Spleen (tissue), 11 donors: ENCODE measurements around the gene RBM10. TPM values are rescaled to one million over a fixed set of nuclear protein-coding genes. Genes with fewer than 3 reads are reported as not detected.

Experiments
- DNase-seq: peaks from one replicate; pipeline ENCODE4 v3.0.0-alpha.2; 2020
- H3K27ac ChIP-seq, 8 donors: fragments of 200-600 bp; sonication (generic) in 7 of 8; 1 replicate in 4 of 8; 2 replicates in 4 of 8; pipeline versions ENCODE4 v1.5.0 to v1.8.0; 2016 to 2021; ENCODE audit warnings: inconsistent platforms in 4 of 8, mild to moderate bottlenecking in 4 of 8, moderate library complexity in 1 of 8
- H3K27me3 ChIP-seq, 7 donors: fragments of 200-600 bp; sonication (generic) in 6 of 7; replicated peaks in 1 of 7; 1 replicate in 4 of 7; 2 replicates in 3 of 7; pipeline versions ENCODE4 v1.5.0 to v1.8.0; 2016 to 2021; ENCODE audit warnings: inconsistent platforms in 3 of 7, mild to moderate bottlenecking in 1 of 7
- H3K36me3 ChIP-seq, 6 donors: fragments of 200-600 bp; sonication (generic) in 5 of 6; 1 replicate in 4 of 6; 2 replicates in 2 of 6; pipeline versions ENCODE4 v1.5.0 to v1.8.0; 2016 to 2021; ENCODE audit warnings: inconsistent platforms in 2 of 6
- H3K4me1 ChIP-seq, 6 donors: fragments of 200-600 bp; sonication (generic) in 5 of 6; 1 replicate in 3 of 6; 2 replicates in 3 of 6; pipeline versions ENCODE4 v1.5.0 to v1.8.0; 2016 to 2021; ENCODE audit warnings: inconsistent platforms in 3 of 6
- H3K4me3 ChIP-seq, 8 donors: fragments of 200-600 bp; sonication (generic) in 7 of 8; 1 replicate in 4 of 8; 2 replicates in 4 of 8; pipeline versions ENCODE4 v1.5.0 to v1.8.0; 2016 to 2021; ENCODE audit warnings: inconsistent platforms in 4 of 8, mild to moderate bottlenecking in 4 of 8, moderate library complexity in 2 of 8
- H3K9me3 ChIP-seq, 8 donors: fragments of 200-600 bp; sonication (generic) in 7 of 8; 1 replicate in 4 of 8; 2 replicates in 4 of 8; pipeline versions ENCODE4 v1.5.0 to v1.8.0; 2016 to 2021; ENCODE audit warnings: inconsistent platforms in 4 of 8
- POLR2A ChIP-seq, 3 donors: fragments of 450-650 bp; IDR thresholded peaks; one replicate each; pipeline ENCODE4 v1.5.1; 2017; ENCODE audit warnings: antibody characterized with exemption in 3 of 3, mild to moderate bottlenecking in 1 of 3
- POLR2AphosphoS5 ChIP-seq, 3 donors: sonication (generic); formaldehyde crosslinking; IDR thresholded peaks; one replicate each; pipeline ENCODE4 v1.5.1; 2017; ENCODE audit warnings: antibody characterized with exemption in 3 of 3
- WGBS, 5 donors: extraction: QIAGEN DNeasy Blood & Tissue Kit in 3 of 5; methylation state at CpG; one replicate each; pipeline versions ENCODE4 v1.1.5 to v1.1.7; 2013 to 2018; 5-methylcytosine and 5-hydroxymethylcytosine counted together
- intact Hi-C: fragments of 100-400 bp; cut with DNase I; formaldehyde crosslinking; loops from one replicate; pipeline ENCODE4 v1.15.0; 2023; ENCODE audit warnings: low total_unique reads
- polyA plus RNA-seq, 3 donors: library from polyadenylated mRNA; stranded (reverse); fragments of 200-250 nt; gene quantifications; one replicate each; pipeline ENCODE4 v1.2.1, GENCODE V29; 2013
- total RNA-seq, 7 donors: library from RNA; depleted of rRNA in 3 of 7; stranded (reverse); fragments of >200 nt in 3 of 7; fragmentation: NEBNext Ultra II Directional in 4 of 7; extraction: Animal tissue kit (Norgen Biotek cat#: 25700) in 4 of 7; gene quantifications; one replicate each; pipeline versions ENCODE4 v1.1.0 to v1.2.1, GENCODE V29; 2016 to 2021
- TF ChIP-seq, protein P1 (sequence below), 11 experiments: fragments of 200-600 bp in 7 of 11; fragments of 450-650 bp in 4 of 11; sonication (generic) in 4 of 11; IDR thresholded peaks in 8 of 11; conservative IDR thresholded peaks in 3 of 11; 1 replicate in 7 of 11; 2 replicates in 4 of 11; pipeline versions ENCODE4 v1.4.0 to v1.8.0; 2016 to 2021; ENCODE audit warnings: antibody characterized with exemption in 11 of 11, inconsistent platforms in 4 of 11, mild to moderate bottlenecking in 1 of 11
- donor health status: healthy with polysubstance abuse.
- donor health status: DM: no; HTN: no; CAD: no; lungs with moderate emphysema.
- donor health status: DM: no; HTN: no; CAD: no.
- donor health status: Bipolar disorder and iron deficiency.
- donor health status: healthy.
- donor health status: DM: no; HTN: no; CAD: no.
- donor health status: DM: yes; HTN: yes; CAD: no.

RBM10 gene
- total and polyA plus RNA-seq, 10 donors = 21.6 to 38.4 (median 29.7) TPM

DNA sequence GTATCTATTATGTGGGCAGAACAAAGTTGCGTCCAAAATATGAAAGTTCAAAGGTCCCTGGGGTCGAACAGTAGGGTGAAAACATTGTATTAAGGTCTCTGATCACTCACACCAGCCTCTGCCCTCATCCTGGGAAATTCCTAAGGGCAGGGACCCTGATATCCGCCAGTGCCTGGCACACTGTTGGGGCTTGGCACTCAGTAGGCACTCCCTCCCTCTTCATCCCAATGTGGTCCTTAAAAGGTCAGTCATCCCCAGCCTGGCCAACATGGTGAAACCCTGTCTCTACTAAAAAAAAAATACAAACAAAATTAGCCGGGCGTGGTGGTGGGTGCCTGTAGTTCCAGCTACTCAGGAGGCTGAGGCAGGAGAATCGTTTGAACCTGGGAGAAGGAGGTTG is 6.8 kb upstream of the RBM10 start:
- Histone ChIP-seq H3K36me3 (peaks cover 0 to 36% (median 3%) of the 10 kb centered on the region in 6 donors), H3K27ac (no peak overlapping the region), H3K4me1 (peaks cover 2 to 6% (median 4%) of the 10 kb centered on the region in 6 donors), H3K27me3 (no peaks in the 10 kb centered on the region), H3K9me3 (no peaks in the 10 kb centered on the region), H3K4me3 (no peak overlapping the region)
- DNase-seq = no peak
- intact Hi-C loops = no loop called here
- no peak for TF ChIP-seq POLR2AphosphoS5 (IDR thresholded peaks at IDR 0.05)
- TF ChIP-seq, protein P1, sequence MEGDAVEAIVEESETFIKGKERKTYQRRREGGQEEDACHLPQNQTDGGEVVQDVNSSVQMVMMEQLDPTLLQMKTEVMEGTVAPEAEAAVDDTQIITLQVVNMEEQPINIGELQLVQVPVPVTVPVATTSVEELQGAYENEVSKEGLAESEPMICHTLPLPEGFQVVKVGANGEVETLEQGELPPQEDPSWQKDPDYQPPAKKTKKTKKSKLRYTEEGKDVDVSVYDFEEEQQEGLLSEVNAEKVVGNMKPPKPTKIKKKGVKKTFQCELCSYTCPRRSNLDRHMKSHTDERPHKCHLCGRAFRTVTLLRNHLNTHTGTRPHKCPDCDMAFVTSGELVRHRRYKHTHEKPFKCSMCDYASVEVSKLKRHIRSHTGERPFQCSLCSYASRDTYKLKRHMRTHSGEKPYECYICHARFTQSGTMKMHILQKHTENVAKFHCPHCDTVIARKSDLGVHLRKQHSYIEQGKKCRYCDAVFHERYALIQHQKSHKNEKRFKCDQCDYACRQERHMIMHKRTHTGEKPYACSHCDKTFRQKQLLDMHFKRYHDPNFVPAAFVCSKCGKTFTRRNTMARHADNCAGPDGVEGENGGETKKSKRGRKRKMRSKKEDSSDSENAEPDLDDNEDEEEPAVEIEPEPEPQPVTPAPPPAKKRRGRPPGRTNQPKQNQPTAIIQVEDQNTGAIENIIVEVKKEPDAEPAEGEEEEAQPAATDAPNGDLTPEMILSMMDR (IDR thresholded peaks at IDR 0.05 in 8 of 11, conservative IDR thresholded peaks at IDR 0.05 in 3 of 11) = no peak
- WGBS, 5 donors = 73 to 95% (median 88%) methylated on average over 5 to 6 of the region's 6 CpGs

DNA sequence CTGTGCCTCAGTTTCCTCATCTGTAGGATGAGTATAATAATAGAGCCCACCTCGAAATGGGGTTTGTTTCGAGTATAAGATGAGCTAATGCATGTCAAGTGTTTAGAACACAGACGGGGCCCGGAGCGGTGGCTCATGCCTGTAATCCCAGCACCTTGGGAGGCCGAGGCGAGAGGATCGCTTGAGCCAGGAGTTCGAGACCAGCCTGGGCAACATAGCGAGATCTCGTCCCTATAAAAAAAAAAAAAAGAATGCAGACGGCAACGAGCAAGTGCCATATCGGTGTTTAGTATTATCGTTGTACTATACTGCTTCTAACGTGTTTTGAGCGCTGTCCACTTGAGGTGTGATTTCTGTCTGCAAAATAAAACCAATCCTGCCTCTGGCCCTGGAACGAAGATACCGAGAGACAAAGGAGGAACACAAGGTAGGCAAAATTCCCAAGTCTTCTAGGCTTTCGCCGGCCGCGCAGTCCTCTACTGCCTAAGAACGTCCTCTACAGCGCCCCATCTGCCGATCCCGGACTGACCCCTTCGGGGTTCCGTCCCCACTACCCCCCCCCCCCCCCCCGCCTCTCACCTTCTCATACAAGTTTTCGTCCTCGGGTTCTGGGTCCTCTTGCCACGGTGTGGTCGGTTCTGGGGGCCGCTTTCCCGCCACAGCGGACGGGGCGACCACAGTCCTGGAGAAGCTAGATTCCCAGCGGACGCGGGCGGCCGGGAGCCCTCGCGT is 961 bp upstream of the RBM10 start:
- Histone ChIP-seq H3K27ac (peak overlapping the region; percentile 84 to 96 (median 94)), H3K9me3 (no peaks in the 10 kb centered on the region), H3K4me3 (peak overlapping the region; percentile 41 to 72 (median 55)), H3K4me1 (peaks cover 6 to 42% (median 27%) of the 10 kb centered on the region in 6 donors), H3K27me3 (no peaks in the 10 kb centered on the region), H3K36me3 (peaks cover 0 to 38% (median 3%) of the 10 kb centered on the region in 6 donors)
- 4 to 46% (median 14%) methylated on average over 17 to 45 of the region's 46 CpGs for WGBS, 5 donors
- intact Hi-C loops = no loop called here
- DNase-seq = peak; percentile 76
- TF ChIP-seq, protein P1 (IDR thresholded peaks at IDR 0.05 in 8 of 11, conservative IDR thresholded peaks at IDR 0.05 in 3 of 11) = no peak
- TF ChIP-seq POLR2AphosphoS5 (IDR thresholded peaks at IDR 0.05) = peak in 1 of 3 donors; percentile 28

DNA sequence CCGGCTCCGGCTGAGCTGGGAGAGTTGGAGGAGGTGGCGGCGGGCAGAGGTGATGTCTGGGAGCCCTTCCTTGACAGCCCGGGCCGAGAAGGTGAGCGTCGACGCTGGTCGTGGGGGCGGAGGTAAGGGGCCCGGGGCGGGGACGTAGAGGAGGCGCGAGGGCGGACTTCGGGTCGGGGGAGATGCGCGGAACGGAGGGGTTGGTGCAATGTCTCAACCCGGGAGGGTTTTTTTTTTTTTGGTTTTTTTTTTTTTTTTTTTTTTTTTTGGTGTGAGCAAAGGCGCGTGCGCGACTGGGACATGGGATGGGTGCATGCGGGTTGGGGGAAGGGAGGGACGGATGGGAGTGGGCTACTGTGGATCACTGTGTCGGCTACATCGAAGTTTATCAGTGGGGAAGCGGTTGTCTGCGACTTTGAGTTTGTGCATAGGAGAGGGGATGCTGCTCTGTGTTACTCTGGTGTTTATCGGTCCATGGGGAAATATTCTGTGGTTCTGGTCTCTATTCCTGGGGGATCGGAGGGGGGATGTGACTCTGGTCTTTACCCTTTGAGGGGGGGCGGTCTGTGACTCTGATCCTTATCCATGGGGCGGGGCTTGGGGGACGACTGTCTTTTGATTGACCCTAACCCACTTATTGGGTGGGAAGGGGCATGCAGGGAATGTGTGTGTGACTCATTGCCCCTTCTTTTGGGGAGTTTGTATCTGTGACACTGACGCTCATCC is 537 bp downstream of the RBM10 start:
- peak; percentile 74 for DNase-seq
- peak overlapping the region; percentile 84 to 96 (median 94) for H3K27ac ChIP-seq
- intact Hi-C loops = no loop called here
- peak overlapping the region; percentile 41 to 72 (median 55) for H3K4me3 ChIP-seq
- no peaks in the 10 kb centered on the region for H3K9me3 ChIP-seq
- H3K36me3 ChIP-seq = peaks cover 0 to 37% (median 3%) of the 10 kb centered on the region in 6 donors
- no peaks in the 10 kb centered on the region for H3K27me3 ChIP-seq
- TF ChIP-seq POLR2A (IDR thresholded peaks at IDR 0.05) (no peak), POLR2AphosphoS5 (IDR thresholded peaks at IDR 0.05) (no peak)
- TF ChIP-seq, protein P1 (IDR thresholded peaks at IDR 0.05 in 8 of 11, conservative IDR thresholded peaks at IDR 0.05 in 3 of 11) = no peak
- 0 to 56% (median 1%) methylated on average over 11 to 39 of the region's 39 CpGs for WGBS, 5 donors
- H3K4me1 ChIP-seq = peaks cover 6 to 42% (median 27%) of the 10 kb centered on the region in 6 donors
